ENCODE data around the gene ACVRL1. TPM values are rescaled to one million over a fixed set of nuclear protein-coding genes. Genes with fewer than 3 reads are reported as not detected.
A peak's percentile ranks its signal among the peaks of the same experiment; 100 is the strongest.

Gene ACVRL1
- total RNA-seq, 2 donors from 2014 or later: not detected

- ATAC-seq (no peak), DNase-seq (ENCODE audit: low spot score) (no peak)
- Mint-ChIP-seq H3K9me3 (no peaks in the 10 kb centered on the region), H3K27ac (peak overlapping the region; percentile 11 to 12), H3K4me1 (ENCODE audit: low read depth in 2 of 2) (peaks cover 43 to 46% of the 10 kb centered on the region in 2 donors), H3K36me3 (no peaks in the 10 kb centered on the region), H3K27me3 (peaks cover 7 to 8% of the 10 kb centered on the region in 2 donors), H3K4me3 (peak overlapping the region; percentile 59)
These were observed 46.6 kb downstream of the ACVRL1 start for GRCh38 chr12:51953864-51954263.

GRCh38 chr12:51954561-51955361 is 47.5 kb downstream of the ACVRL1 start:
- Mint-ChIP-seq H3K9me3 (no peaks in the 10 kb centered on the region), H3K4me3 (no peak overlapping the region), H3K27me3 (peaks cover 3 to 4% of the 10 kb centered on the region in 2 donors), H3K4me1 (ENCODE audit: low read depth in 2 of 2) (peaks cover 49 to 52% of the 10 kb centered on the region in 2 donors), H3K27ac (peak overlapping the region; percentile 11 to 12), H3K36me3 (peaks cover 7% of the 10 kb centered on the region)
- no peak for DNase-seq (ENCODE audit: low spot score)
- no peak for ATAC-seq

GRCh38 chr12:51955702-51956101 is 48.4 kb downstream of the ACVRL1 start:
- no peak for ATAC-seq
- Mint-ChIP-seq H3K27me3 (no peaks in the 10 kb centered on the region), H3K9me3 (no peaks in the 10 kb centered on the region), H3K4me1 (ENCODE audit: low read depth in 2 of 2) (peaks cover 47 to 55% of the 10 kb centered on the region in 2 donors), H3K36me3 (peaks cover 9% of the 10 kb centered on the region), H3K4me3 (no peak overlapping the region), H3K27ac (no peak overlapping the region)
- DNase-seq (ENCODE audit: low spot score): no peak

GRCh38 chr12:51958542-51958941 is 51.2 kb downstream of the ACVRL1 start:
- Mint-ChIP-seq H3K9me3 (no peaks in the 10 kb centered on the region), H3K27me3 (no peaks in the 10 kb centered on the region), H3K36me3 (peaks cover 14% of the 10 kb centered on the region), H3K27ac (no peak overlapping the region), H3K4me3 (no peak overlapping the region), H3K4me1 (ENCODE audit: low read depth in 2 of 2) (peaks cover 37 to 56% of the 10 kb centered on the region in 2 donors)
- DNase-seq (ENCODE audit: low spot score): no peak
- ATAC-seq: no peak

GRCh38 chr12:51959211-51959610 is 51.9 kb downstream of the ACVRL1 start:
- Mint-ChIP-seq H3K36me3 (peaks cover 14% of the 10 kb centered on the region), H3K9me3 (no peaks in the 10 kb centered on the region), H3K27me3 (no peaks in the 10 kb centered on the region), H3K4me1 (ENCODE audit: low read depth in 2 of 2) (peaks cover 30 to 49% of the 10 kb centered on the region in 2 donors), H3K27ac (peak overlapping the region in 1 of 2 donors; percentile 24), H3K4me3 (no peak overlapping the region)
- no peak for DNase-seq (ENCODE audit: low spot score)
- no peak for ATAC-seq

DNA sequence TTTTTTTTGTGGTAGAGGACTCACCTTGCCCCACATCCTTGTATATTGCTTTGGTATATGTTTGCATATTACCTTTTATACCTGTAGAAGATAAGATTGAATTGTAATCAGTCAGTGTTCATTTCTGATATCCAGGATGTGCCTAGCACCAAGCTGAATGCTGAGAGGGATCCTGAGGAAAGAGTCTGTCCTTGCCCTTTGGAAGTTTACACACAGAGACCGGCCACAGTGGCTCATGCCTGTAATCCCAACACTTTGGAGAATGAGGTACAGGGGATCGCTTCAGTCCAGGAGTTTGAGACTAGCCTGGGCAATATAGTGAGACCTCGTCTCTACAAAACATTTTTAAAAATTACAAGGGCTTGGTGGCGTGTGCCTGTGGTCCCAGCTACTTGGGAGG is 52.6 kb downstream of the ACVRL1 start:
- ATAC-seq (no peak), DNase-seq (ENCODE audit: low spot score) (no peak)
- Mint-ChIP-seq H3K27me3 (no peaks in the 10 kb centered on the region), H3K4me3 (no peak overlapping the region), H3K27ac (peak overlapping the region in 1 of 2 donors; percentile 24), H3K4me1 (ENCODE audit: low read depth in 2 of 2) (peaks cover 29 to 42% of the 10 kb centered on the region in 2 donors), H3K9me3 (no peaks in the 10 kb centered on the region), H3K36me3 (peaks cover 14% of the 10 kb centered on the region)

DNA sequence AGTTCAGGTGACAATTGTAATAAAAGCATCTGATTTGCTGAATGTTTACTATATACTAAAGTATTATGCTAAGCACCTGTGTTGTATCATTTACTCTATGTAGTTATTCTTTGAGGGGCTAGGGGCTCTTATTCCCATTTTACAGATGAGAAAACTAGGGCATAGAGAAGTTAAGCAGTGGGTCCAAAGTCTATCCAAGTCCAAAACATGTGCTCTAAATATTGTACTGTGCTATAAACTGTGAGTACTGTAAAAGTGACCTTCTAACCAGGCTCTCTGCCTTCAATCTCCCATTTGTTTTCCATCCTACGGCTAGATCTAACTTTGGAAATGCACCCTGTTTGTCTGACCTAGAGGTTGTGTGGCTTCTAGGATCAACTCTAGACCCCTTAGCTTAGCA is 53.2 kb downstream of the ACVRL1 start:
- peaks cover 24 to 39% of the 10 kb centered on the region in 2 donors for H3K4me1 Mint-ChIP-seq (ENCODE audit: low read depth in 2 of 2)
- no peak overlapping the region for H3K4me3 Mint-ChIP-seq
- DNase-seq (ENCODE audit: low spot score) (no peak), ATAC-seq (no peak)
- H3K9me3 Mint-ChIP-seq: no peaks in the 10 kb centered on the region
- H3K27ac Mint-ChIP-seq: no peak overlapping the region
- H3K36me3 Mint-ChIP-seq: peaks cover 14% of the 10 kb centered on the region
- H3K27me3 Mint-ChIP-seq: no peaks in the 10 kb centered on the region

DNA sequence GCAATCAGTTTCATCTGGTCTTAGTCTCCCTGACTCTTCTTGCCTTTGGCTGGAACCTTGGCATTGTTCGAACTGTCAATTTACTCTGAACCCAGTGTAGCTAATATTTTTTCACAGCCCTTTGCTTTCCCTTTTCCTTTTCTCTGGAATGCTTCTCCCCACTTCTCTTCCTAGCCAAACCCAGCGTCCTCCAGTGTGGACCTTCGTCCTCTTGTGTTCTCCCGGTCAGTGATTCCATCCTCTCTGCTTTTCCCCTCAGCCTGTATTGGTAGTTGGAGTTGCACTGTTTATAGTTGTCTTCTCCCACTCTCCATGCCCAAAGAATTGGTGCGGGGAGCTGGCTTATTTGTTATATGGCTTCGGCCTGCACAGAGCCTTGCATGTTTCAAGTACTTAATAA is 53.6 kb downstream of the ACVRL1 start:
- Mint-ChIP-seq H3K9me3 (no peaks in the 10 kb centered on the region), H3K36me3 (peaks cover 14% of the 10 kb centered on the region), H3K4me1 (ENCODE audit: low read depth in 2 of 2) (peaks cover 20 to 39% of the 10 kb centered on the region in 2 donors), H3K4me3 (no peak overlapping the region), H3K27ac (no peak overlapping the region), H3K27me3 (no peaks in the 10 kb centered on the region)
- ATAC-seq (no peak), DNase-seq (ENCODE audit: low spot score) (no peak)

DNA sequence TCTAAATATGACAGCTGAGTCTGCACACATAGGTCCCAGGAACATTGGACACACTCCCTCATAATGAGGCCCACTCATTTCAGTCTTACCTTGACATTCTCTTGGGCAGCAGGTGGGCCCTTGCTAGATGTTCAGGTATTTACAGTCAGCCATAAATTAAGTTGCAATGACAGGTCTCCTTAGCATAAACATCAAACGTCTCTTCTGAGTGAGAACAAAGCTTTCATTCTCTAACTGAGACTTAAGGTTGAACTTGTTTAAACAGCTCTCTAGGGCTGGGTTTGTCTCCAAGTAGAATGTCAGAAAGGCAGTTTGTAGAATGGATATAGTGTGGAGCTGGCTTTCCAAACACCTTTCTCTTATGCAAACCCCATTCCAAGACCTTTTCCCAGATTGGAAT is 54.5 kb downstream of the ACVRL1 start:
- peak overlapping the region in 1 of 2 donors; percentile 0 for H3K27ac Mint-ChIP-seq
- H3K4me3 Mint-ChIP-seq: no peak overlapping the region
- no peaks in the 10 kb centered on the region for H3K27me3 Mint-ChIP-seq
- no peaks in the 10 kb centered on the region for H3K9me3 Mint-ChIP-seq
- peaks cover 18 to 36% of the 10 kb centered on the region in 2 donors for H3K4me1 Mint-ChIP-seq (ENCODE audit: low read depth in 2 of 2)
- H3K36me3 Mint-ChIP-seq: peaks cover 14% of the 10 kb centered on the region
- ATAC-seq (no peak), DNase-seq (ENCODE audit: low spot score) (no peak)

- Mint-ChIP-seq H3K27ac (peak overlapping the region; percentile 35 to 43), H3K36me3 (peaks cover 14% of the 10 kb centered on the region), H3K9me3 (no peaks in the 10 kb centered on the region), H3K27me3 (no peaks in the 10 kb centered on the region), H3K4me1 (ENCODE audit: low read depth in 2 of 2) (peaks cover 18 to 36% of the 10 kb centered on the region in 2 donors), H3K4me3 (no peak overlapping the region)
- DNase-seq (ENCODE audit: low spot score) (no peak), ATAC-seq (no peak)
These were observed 55.4 kb downstream of the ACVRL1 start for GRCh38 chr12:51962737-51963136.

GRCh38 chr12:51963477-51963876 is 56.2 kb downstream of the ACVRL1 start:
- no peak overlapping the region for H3K4me3 Mint-ChIP-seq
- H3K36me3 Mint-ChIP-seq: peaks cover 14% of the 10 kb centered on the region
- no peaks in the 10 kb centered on the region for H3K27me3 Mint-ChIP-seq
- H3K27ac Mint-ChIP-seq: no peak overlapping the region
- ATAC-seq: no peak
- DNase-seq (ENCODE audit: low spot score): no peak
- no peaks in the 10 kb centered on the region for H3K9me3 Mint-ChIP-seq
- peaks cover 19 to 38% of the 10 kb centered on the region in 2 donors for H3K4me1 Mint-ChIP-seq (ENCODE audit: low read depth in 2 of 2)

DNA sequence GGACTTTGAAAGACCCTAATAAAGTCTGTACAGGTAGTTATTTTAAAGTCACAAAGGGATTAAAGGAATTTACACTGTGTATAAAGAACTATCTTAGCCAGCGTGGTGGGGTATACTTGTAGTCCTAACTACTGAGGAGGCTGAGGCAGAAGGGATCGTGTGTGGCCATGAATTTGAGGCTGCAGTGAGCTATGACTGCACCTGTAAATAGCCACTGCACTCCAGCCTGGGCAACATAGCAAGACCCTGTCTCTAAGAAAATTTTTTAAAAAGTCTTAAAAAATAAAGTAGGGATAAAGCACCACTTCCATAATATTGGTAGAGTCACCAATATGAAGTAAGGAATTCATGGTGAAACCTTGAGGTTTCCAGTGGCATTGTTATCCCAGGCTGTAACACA is 62.3 kb downstream of the ACVRL1 start:
- H3K9me3 Mint-ChIP-seq: no peaks in the 10 kb centered on the region
- no peak for DNase-seq (ENCODE audit: low spot score)
- H3K27ac Mint-ChIP-seq: peak overlapping the region; percentile 87 to 88
- H3K4me1 Mint-ChIP-seq (ENCODE audit: low read depth in 2 of 2): peaks cover 53 to 71% of the 10 kb centered on the region in 2 donors
- peak overlapping the region; percentile 74 for H3K4me3 Mint-ChIP-seq
- H3K27me3 Mint-ChIP-seq: no peaks in the 10 kb centered on the region
- H3K36me3 Mint-ChIP-seq: no peaks in the 10 kb centered on the region
- no peak for ATAC-seq

GRCh38 chr12:51970904-51971646 is 63.8 kb downstream of the ACVRL1 start:
- H3K27me3 Mint-ChIP-seq: no peaks in the 10 kb centered on the region
- ATAC-seq: peak; percentile 91 to 92
- no peaks in the 10 kb centered on the region for H3K36me3 Mint-ChIP-seq
- peak; percentile 73 for DNase-seq (ENCODE audit: low spot score)
- H3K27ac Mint-ChIP-seq: peak overlapping the region; percentile 87 to 88
- H3K9me3 Mint-ChIP-seq: no peaks in the 10 kb centered on the region
- H3K4me1 Mint-ChIP-seq (ENCODE audit: low read depth in 2 of 2): peaks cover 66 to 76% of the 10 kb centered on the region in 2 donors
- H3K4me3 Mint-ChIP-seq: peak overlapping the region; percentile 74
